GM18511 (cell line): ENCODE data around the gene EEF1A2.

Experiments
- ATAC-seq: cut with Tn5 transposase; IDR thresholded peaks from one replicate; pipeline ENCODE4 v1.9.1; 2021; ENCODE audit warnings: mild to moderate bottlenecking, moderate library complexity; ENCODE audit not compliant: unreplicated experiment

Gene EEF1A2

GRCh38 chr20:63500902-63501817 lies 2.3 kb upstream of the EEF1A2 start:
- no peak for ATAC-seq

GRCh38 chr20:63500151-63500901 lies 1.4 kb upstream of the EEF1A2 start:
- ATAC-seq = no peak

GRCh38 chr20:63499338-63499969 lies 571 bp upstream of the EEF1A2 start:
- ATAC-seq = no peak

GRCh38 chr20:63497946-63498935 lies 642 bp downstream of the EEF1A2 start:
- no peak for ATAC-seq

GRCh38 chr20:63497138-63497945 lies 1.5 kb downstream of the EEF1A2 start:
- no peak for ATAC-seq

- ATAC-seq = no peak
Observed at GRCh38 chr20:63496596-63497120, 2.2 kb downstream of the EEF1A2 start.

- ATAC-seq = no peak
Observed at GRCh38 chr20:63495741-63496595, 2.9 kb downstream of the EEF1A2 start.

GRCh38 chr20:63495167-63495720 lies 3.6 kb downstream of the EEF1A2 start:
- no peak for ATAC-seq

GRCh38 chr20:63494420-63495166 lies 4.3 kb downstream of the EEF1A2 start:
- no peak for ATAC-seq

- no peak for ATAC-seq
Observed at GRCh38 chr20:63494084-63494419, 4.8 kb downstream of the EEF1A2 start.

- ATAC-seq = no peak
Observed at GRCh38 chr20:63493563-63494020, 5.3 kb downstream of the EEF1A2 start.

- ATAC-seq = no peak
Observed at GRCh38 chr20:63492982-63493381, 5.9 kb downstream of the EEF1A2 start.

- no peak for ATAC-seq
Observed at GRCh38 chr20:63492518-63492917, 6.4 kb downstream of the EEF1A2 start.

- no peak for ATAC-seq
Observed at GRCh38 chr20:63491635-63492230, 7.2 kb downstream of the EEF1A2 start.

GRCh38 chr20:63491078-63491477 lies 7.8 kb downstream of the EEF1A2 start:
- no peak for ATAC-seq

GRCh38 chr20:63490416-63490815 lies 8.5 kb downstream of the EEF1A2 start:
- no peak for ATAC-seq
